Testis (tissue), 3 donors: ENCODE results near the gene PIK3C2B. TPM values are rescaled to one million over a fixed set of nuclear protein-coding genes. Genes with fewer than 3 reads are reported as not detected.

ENCODE experiments used
- DNase-seq: peaks from one replicate; pipeline ENCODE4 v3.0.0-alpha.2; 2019
- H3K27ac ChIP-seq, 2 donors: fragments of 200-600 bp; sonication (generic); one replicate each; pipeline ENCODE4 v1.5.1; 2019
- H3K27me3 ChIP-seq: fragments of 200-600 bp; sonication (generic); one replicate; pipeline ENCODE4 v1.5.1; 2019
- H3K36me3 ChIP-seq: fragments of 200-600 bp; sonication (generic); one replicate; pipeline ENCODE4 v1.5.1; 2017; ENCODE audit warnings: low read depth; ENCODE audit errors: missing control alignments
- H3K4me1 ChIP-seq: fragments of 200-600 bp; sonication (generic); one replicate; pipeline ENCODE4 v1.5.1; 2019
- H3K4me3 ChIP-seq, 2 donors: fragments of 200-600 bp; sonication (generic); one replicate each; pipeline ENCODE4 v1.5.1; 2017 to 2019
- H3K9me3 ChIP-seq: fragments of 200-600 bp; sonication (generic); one replicate; pipeline ENCODE4 v1.5.1; 2017
- CTCF ChIP-seq, 3 experiments: fragments of 450-650 bp in 2 of 3; fragments of 200-600 bp in 1 of 3; sonication (generic) in 1 of 3; IDR thresholded peaks; one replicate each; pipeline ENCODE4 v1.5.1; 2016 to 2019; ENCODE audit warnings: antibody characterized with exemption in 3 of 3, mild to moderate bottlenecking in 2 of 3, moderate library complexity in 1 of 3
- POLR2A ChIP-seq: fragments of 450-650 bp; IDR thresholded peaks from one replicate; pipeline ENCODE4 v1.6.1; 2017; ENCODE audit warnings: antibody characterized with exemption, mild to moderate bottlenecking, moderate library complexity
- WGBS, 2 donors: methylation state at CpG; one replicate each; pipeline ENCODE4 v1.1.5; 2018; 5-methylcytosine and 5-hydroxymethylcytosine counted together
- intact Hi-C: fragments of 100-400 bp; cut with DNase I; formaldehyde crosslinking; loops from one replicate; pipeline ENCODE4 v1.15.1; 2023; ENCODE audit warnings: low total_unique reads
- polyA plus RNA-seq: library from polyadenylated mRNA; stranded (reverse); fragments of 350-450 nt; fragmentation: Illumina TruSeq; extraction: RNeasy Lipid Tissue Mini Kit (QIAGEN cat#74804); gene quantifications from one replicate; pipeline ENCODE4 v1.2.3, GENCODE V29; 2014; ENCODE audit warnings: low read depth, low replicate concordance; ENCODE audit not compliant: insufficient read depth
- total RNA-seq, 2 donors: library from RNA; depleted of rRNA; stranded (reverse); fragments of >200 nt; gene quantifications; one replicate each; pipeline ENCODE4 v1.2.3, GENCODE V29; 2016

The PIK3C2B gene
- total and polyA plus RNA-seq, 3 donors from 2014 or later = 7.6 to 20.1 (median 12.7) TPM

DNA sequence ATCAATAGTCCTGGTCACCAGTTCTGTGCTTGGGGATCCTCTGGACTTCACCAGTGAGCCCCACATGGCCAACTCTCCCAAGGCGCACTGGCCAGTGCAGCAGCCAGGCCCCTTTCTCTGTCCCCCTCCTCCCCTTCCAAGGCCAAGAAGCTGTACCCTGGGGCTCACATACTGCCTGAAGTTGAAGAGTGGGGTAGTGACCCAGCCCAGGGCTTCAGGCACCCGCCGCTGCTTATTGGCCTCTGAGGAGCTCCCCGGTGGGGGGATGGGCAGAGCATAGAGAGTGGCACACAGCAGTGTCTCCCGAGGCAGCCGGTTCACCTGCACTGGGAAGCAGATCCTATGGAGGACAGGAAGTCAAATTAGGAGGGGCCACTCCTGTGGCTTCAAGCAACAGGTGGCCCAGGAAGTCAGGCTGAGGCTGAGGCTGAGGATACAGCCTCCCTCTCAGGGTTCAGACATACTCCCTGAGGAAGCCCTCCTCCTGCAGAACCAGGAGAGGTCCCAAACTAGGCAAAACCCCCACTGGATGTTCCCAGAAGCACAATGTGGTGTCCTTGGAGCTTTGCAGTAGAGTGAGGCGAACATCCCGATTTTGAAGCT lies 44.8 kb downstream of the PIK3C2B start:
- TF ChIP-seq CTCF (IDR thresholded peaks at IDR 0.05) (no peak), POLR2A (no peak)
- Histone ChIP-seq H3K9me3 (no peaks in the 10 kb centered on the region), H3K4me3 (no peak overlapping the region), H3K27me3 (no peaks in the 10 kb centered on the region), H3K27ac (no peak overlapping the region), H3K4me1 (peaks cover 6% of the 10 kb centered on the region), H3K36me3 (no peaks in the 10 kb centered on the region)
- intact Hi-C loops = no loop called here
- 68 to 86% methylated on average over 4 to 8 of the region's 8 CpGs for WGBS, 2 donors
- DNase-seq = no peak

DNA sequence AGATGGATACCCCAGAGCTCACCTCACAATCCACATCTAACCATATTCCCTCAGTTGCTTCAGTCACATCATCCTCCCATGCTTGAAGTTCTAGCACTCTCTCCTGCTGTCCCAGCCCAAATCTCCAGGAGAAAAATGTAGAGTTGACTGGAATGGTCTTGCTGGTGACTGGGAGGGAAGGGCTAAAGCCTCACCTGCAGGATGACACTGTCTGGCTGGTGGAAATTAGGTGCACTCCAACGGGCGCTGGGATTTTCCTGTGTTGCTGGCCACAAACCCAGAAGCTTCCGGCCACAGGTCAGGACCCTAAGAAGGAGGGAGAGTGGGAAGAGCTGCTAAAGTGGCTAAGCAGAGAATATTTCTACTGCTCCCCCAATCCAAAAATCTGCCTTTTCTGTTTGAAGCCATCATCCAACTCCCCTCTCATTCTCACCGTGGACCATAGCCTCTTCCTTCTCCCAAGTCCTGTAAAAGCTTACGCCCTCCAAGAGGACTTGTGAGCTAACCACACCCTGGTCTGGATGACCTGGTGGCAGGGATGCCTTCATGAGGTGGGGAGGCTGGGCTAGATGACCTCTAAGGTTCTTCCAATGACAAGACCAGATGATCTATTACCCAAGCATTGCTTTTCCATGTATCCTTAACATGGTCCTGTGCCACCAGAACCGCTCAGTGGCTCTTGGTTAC lies 45.5 kb downstream of the PIK3C2B start:
- Histone ChIP-seq H3K27ac (no peak overlapping the region), H3K4me3 (no peak overlapping the region), H3K36me3 (no peaks in the 10 kb centered on the region), H3K4me1 (peaks cover 8% of the 10 kb centered on the region), H3K27me3 (no peaks in the 10 kb centered on the region), H3K9me3 (no peaks in the 10 kb centered on the region)
- no peak for DNase-seq
- no peak for TF ChIP-seq CTCF (IDR thresholded peaks at IDR 0.05)
- no peak for TF ChIP-seq POLR2A
- WGBS, 2 donors = 91 to 95% methylated on average over 6 of the region's 6 CpGs
- intact Hi-C loops = no loop called here

GRCh38 chr1:204448344-204448964 lies 46.2 kb downstream of the PIK3C2B start:
- H3K36me3 ChIP-seq = no peaks in the 10 kb centered on the region
- no peaks in the 10 kb centered on the region for H3K27me3 ChIP-seq
- peaks cover 14% of the 10 kb centered on the region for H3K4me1 ChIP-seq
- TF ChIP-seq POLR2A (no peak), CTCF (IDR thresholded peaks at IDR 0.05) (no peak)
- H3K27ac ChIP-seq = no peak overlapping the region
- intact Hi-C loops = no loop called here
- no peaks in the 10 kb centered on the region for H3K9me3 ChIP-seq
- no peak for DNase-seq
- no peak overlapping the region for H3K4me3 ChIP-seq
- WGBS, 2 donors = 91 to 92% methylated on average over 7 of the region's 7 CpGs

- no peaks in the 10 kb centered on the region for H3K27me3 ChIP-seq
- TF ChIP-seq CTCF (IDR thresholded peaks at IDR 0.05) (no peak), POLR2A (no peak)
- no peak overlapping the region for H3K27ac ChIP-seq
- no peak overlapping the region for H3K4me3 ChIP-seq
- no peaks in the 10 kb centered on the region for H3K36me3 ChIP-seq
- H3K4me1 ChIP-seq = peaks cover 21% of the 10 kb centered on the region
- intact Hi-C loops = no loop called here
- 58 to 75% methylated on average over 4 of the region's 4 CpGs for WGBS, 2 donors
- no peaks in the 10 kb centered on the region for H3K9me3 ChIP-seq
- no peak for DNase-seq
Measured at GRCh38 chr1:204447736-204448135, 46.9 kb downstream of the PIK3C2B start.
